K562 (cell line): Measurements from ENCODE around the gene MSRB2. TPM values are rescaled to one million over a fixed set of nuclear protein-coding genes. Genes with fewer than 3 reads are reported as not detected.
A peak's percentile ranks its signal among the peaks of the same experiment; 100 is the strongest.

Experiments
- ARNT ChIP-seq, 2 experiments: fragments of 450-650 bp; IDR thresholded peaks; 2 replicates each; pipeline ENCODE4 v1.6.1; 2016; ENCODE audit warnings: mild to moderate bottlenecking in 1 of 2
- C11orf30 ChIP-seq: fragments of 450-650 bp; IDR thresholded peaks from 2 replicates; pipeline ENCODE4 v1.6.1; 2016; ENCODE audit warnings: low read depth, mild to moderate bottlenecking
- CBX1 ChIP-seq: sonication (generic); IDR thresholded peaks from 2 replicates; pipeline ENCODE4 v1.6.1; 2016; ENCODE audit warnings: antibody characterized with exemption, low read depth, mild to moderate bottlenecking
- CEBPG ChIP-seq, 3 experiments: fragments of 200-800 bp in 1 of 3; sonication (Bioruptor generic) in 1 of 3; sonication (generic) in 1 of 3; formaldehyde crosslinking in 1 of 3; IDR thresholded peaks in 2 of 3; conservative IDR thresholded peaks in 1 of 3; 2 replicates each; pipeline versions ENCODE4 v1.6.1 to v1.8.0; 2016 to 2022; ENCODE audit warnings: missing compliant biosample characterization in 2 of 3, missing genetic modification characterization in 2 of 3, mild to moderate bottlenecking in 1 of 3, missing genetic modification reagents in 1 of 3
- ELF1 ChIP-seq: fragments of 200-800 bp; sonication (Bioruptor generic); IDR thresholded peaks from 2 replicates; pipeline ENCODE4 v1.6.1; 2016; ENCODE audit warnings: missing genetic modification characterization, missing compliant biosample characterization
- HDAC3 ChIP-seq: fragments of 450-650 bp; IDR thresholded peaks from 2 replicates; pipeline ENCODE4 v1.6.1; 2018; ENCODE audit warnings: borderline replicate concordance, mild to moderate bottlenecking, moderate library complexity; ENCODE audit not compliant: partially characterized antibody
- IFI16 ChIP-seq: fragments of 250-450 bp; sonication (Bioruptor Pico); IDR thresholded peaks from 2 replicates; pipeline ENCODE4 v2.1.2; 2022; ENCODE audit warnings: mild to moderate bottlenecking, inconsistent platforms
- MBD2 ChIP-seq: sonication (generic); IDR thresholded peaks from 2 replicates; pipeline ENCODE4 v1.6.1; 2016; ENCODE audit warnings: low read depth, borderline replicate concordance
- MCM5 ChIP-seq: fragments of 450-650 bp; IDR thresholded peaks from 2 replicates; pipeline ENCODE4 v1.6.1; 2016; ENCODE audit warnings: low read depth
- MTA3 ChIP-seq: fragments of 450-650 bp; formaldehyde crosslinking; IDR thresholded peaks from 2 replicates; pipeline ENCODE4 v1.6.1; 2017; ENCODE audit warnings: mild to moderate bottlenecking, borderline replicate concordance
- NCOR1 ChIP-seq: fragments of 450-650 bp; IDR thresholded peaks from 2 replicates; pipeline ENCODE4 v1.6.1; 2016; ENCODE audit warnings: mild to moderate bottlenecking, moderate library complexity
- NFE2L1 ChIP-seq: fragments of 450-650 bp; IDR thresholded peaks from 2 replicates; pipeline ENCODE4 v1.6.1; 2016; ENCODE audit warnings: missing genetic modification characterization, low read depth, mild to moderate bottlenecking, missing compliant biosample characterization, moderate library complexity, borderline replicate concordance
- RUNX1 ChIP-seq: sonication (generic); IDR thresholded peaks from 2 replicates; pipeline ENCODE4 v1.6.1; 2016; ENCODE audit warnings: antibody characterized with exemption, low read depth
- TAF15 ChIP-seq: fragments of 200-400 bp; formaldehyde crosslinking; IDR thresholded peaks from 2 replicates; pipeline ENCODE4 v1.6.1; 2017; ENCODE audit warnings: mild to moderate bottlenecking, low read depth, low read length, moderate library complexity
- ZBTB34 ChIP-seq: fragments of 250-450 bp; sonication (Bioruptor Pico); IDR thresholded peaks from 2 replicates; pipeline ENCODE4 v1.8.0; 2021; ENCODE audit warnings: mild to moderate bottlenecking, moderate library complexity
- ZNF395 ChIP-seq: fragments of 200-800 bp; sonication (Bioruptor generic); IDR thresholded peaks from 2 replicates; pipeline ENCODE4 v1.6.1; 2017; ENCODE audit warnings: missing genetic modification characterization, missing compliant biosample characterization
- ZNF76 ChIP-seq: fragments of 250-450 bp; sonication (Bioruptor Pico); IDR thresholded peaks from 2 replicates; pipeline ENCODE4 v1.4.0; 2020; ENCODE audit warnings: mild to moderate bottlenecking, moderate library complexity, borderline replicate concordance
- polyA plus RNA-seq, 8 experiments: library from polyadenylated mRNA; depleted of rRNA in 4 of 8; stranded (reverse) in 5 of 8; unstranded in 3 of 8; fragments of >200 nt; fragmentation: Nextera tagmentation in 2 of 8; fragmentation: Illumina TruSeq in 1 of 8; extraction: Ambion mirVana in 2 of 8; extraction: Trizol in 1 of 8; gene quantifications; 2 replicates each; pipeline versions ENCODE4 v1.2.1 to v1.2.3, GENCODE V29; 2011 to 2014; ENCODE audit warnings: inconsistent platforms in 1 of 8, missing spikeins in 1 of 8
- total RNA-seq, 7 experiments: library from RNA; depleted of rRNA in 6 of 7; stranded (reverse); fragments of >200 nt in 6 of 7; fragmentation: Illumina TruSeq in 2 of 7; extraction: Trizol in 2 of 7; gene quantifications; 2 replicates each; pipeline versions ENCODE4 v1.2.1 to v1.2.3, GENCODE V29; 2011 to 2021; ENCODE audit warnings: low replicate concordance in 1 of 7
- TF ChIP-seq, protein P1 (sequence below): sonication (generic); formaldehyde crosslinking; IDR thresholded peaks from 2 replicates; pipeline ENCODE4 v1.8.0; 2022; ENCODE audit warnings: mild to moderate bottlenecking, missing genetic modification reagents
- TF ChIP-seq, protein P2 (sequence below): sonication (generic); formaldehyde crosslinking; IDR thresholded peaks from 2 replicates; pipeline ENCODE4 v1.8.1; 2023; ENCODE audit warnings: mild to moderate bottlenecking, missing genetic modification reagents
- TF ChIP-seq, protein P3 (sequence below): IDR thresholded peaks from 2 replicates; pipeline ENCODE4 v1.6.1; 2012; ENCODE audit warnings: low read depth, low read length, improper control_type of control experiment, borderline replicate concordance

MSRB2 gene
- total and polyA plus RNA-seq, 9 of the 15 experiments (the other 6 are each of a cell fraction or from before 2014, with no cell fraction given): 1.5 to 22.3 (median 5.9) TPM

- TF ChIP-seq NFE2L1 (tag) (no peak), ZBTB34 (CRISPR knock-in tag) (no peak), ARNT (IDR thresholded peaks at IDR 0.05) (no peak), MBD2 (no peak), NCOR1 (no peak), ELF1 (tag) (no peak), RUNX1 (no peak), CEBPG (CRISPR knock-in tag; IDR thresholded peaks at IDR 0.05) (no peak), CEBPG (tag; conservative IDR thresholded peaks at IDR 0.05 in 1 of 2, IDR thresholded peaks at IDR 0.05 in 1 of 2) (no peak), TAF15 (no peak), ZNF395 (CRISPR knock-in tag) (peak; percentile 18; the same call in 1 of the 2 replicates), IFI16 (CRISPR knock-in tag) (no peak), MTA3 (no peak), ZNF76 (CRISPR knock-in tag) (no peak), C11orf30 (no peak), HDAC3 (no peak), CBX1 (no peak), MCM5 (no peak)
- TF ChIP-seq, protein P1, sequence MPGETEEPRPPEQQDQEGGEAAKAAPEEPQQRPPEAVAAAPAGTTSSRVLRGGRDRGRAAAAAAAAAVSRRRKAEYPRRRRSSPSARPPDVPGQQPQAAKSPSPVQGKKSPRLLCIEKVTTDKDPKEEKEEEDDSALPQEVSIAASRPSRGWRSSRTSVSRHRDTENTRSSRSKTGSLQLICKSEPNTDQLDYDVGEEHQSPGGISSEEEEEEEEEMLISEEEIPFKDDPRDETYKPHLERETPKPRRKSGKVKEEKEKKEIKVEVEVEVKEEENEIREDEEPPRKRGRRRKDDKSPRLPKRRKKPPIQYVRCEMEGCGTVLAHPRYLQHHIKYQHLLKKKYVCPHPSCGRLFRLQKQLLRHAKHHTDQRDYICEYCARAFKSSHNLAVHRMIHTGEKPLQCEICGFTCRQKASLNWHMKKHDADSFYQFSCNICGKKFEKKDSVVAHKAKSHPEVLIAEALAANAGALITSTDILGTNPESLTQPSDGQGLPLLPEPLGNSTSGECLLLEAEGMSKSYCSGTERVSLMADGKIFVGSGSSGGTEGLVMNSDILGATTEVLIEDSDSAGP: no peak
- TF ChIP-seq, protein P2, sequence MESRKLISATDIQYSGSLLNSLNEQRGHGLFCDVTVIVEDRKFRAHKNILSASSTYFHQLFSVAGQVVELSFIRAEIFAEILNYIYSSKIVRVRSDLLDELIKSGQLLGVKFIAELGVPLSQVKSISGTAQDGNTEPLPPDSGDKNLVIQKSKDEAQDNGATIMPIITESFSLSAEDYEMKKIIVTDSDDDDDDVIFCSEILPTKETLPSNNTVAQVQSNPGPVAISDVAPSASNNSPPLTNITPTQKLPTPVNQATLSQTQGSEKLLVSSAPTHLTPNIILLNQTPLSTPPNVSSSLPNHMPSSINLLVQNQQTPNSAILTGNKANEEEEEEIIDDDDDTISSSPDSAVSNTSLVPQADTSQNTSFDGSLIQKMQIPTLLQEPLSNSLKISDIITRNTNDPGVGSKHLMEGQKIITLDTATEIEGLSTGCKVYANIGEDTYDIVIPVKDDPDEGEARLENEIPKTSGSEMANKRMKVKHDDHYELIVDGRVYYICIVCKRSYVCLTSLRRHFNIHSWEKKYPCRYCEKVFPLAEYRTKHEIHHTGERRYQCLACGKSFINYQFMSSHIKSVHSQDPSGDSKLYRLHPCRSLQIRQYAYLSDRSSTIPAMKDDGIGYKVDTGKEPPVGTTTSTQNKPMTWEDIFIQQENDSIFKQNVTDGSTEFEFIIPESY (CRISPR knock-in tag): no peak
- TF ChIP-seq, protein P3, sequence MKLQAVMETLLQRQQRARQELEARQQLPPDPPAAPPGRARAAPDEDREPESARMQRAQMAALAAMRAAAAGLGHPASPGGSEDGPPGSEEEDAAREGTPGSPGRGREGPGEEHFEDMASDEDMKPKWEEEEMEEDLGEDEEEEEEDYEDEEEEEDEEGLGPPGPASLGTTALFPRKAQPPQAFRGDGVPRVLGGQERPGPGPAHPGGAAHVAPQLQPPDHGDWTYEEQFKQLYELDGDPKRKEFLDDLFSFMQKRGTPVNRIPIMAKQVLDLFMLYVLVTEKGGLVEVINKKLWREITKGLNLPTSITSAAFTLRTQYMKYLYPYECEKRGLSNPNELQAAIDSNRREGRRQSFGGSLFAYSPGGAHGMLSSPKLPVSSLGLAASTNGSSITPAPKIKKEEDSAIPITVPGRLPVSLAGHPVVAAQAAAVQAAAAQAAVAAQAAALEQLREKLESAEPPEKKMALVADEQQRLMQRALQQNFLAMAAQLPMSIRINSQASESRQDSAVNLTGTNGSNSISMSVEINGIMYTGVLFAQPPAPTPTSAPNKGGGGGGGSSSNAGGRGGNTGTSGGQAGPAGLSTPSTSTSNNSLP: no peak
Measured at GRCh38 chr10:23095404-23095965, at the start of gene MSRB2 (continued).
